Thyroid gland (tissue), 4 donors: Measurements from ENCODE around the gene IL31RA.

ENCODE experiments used
- POLR2A ChIP-seq, 2 donors: fragments of 450-650 bp; IDR thresholded peaks; one replicate each; pipeline ENCODE4 v1.6.1; 2017; ENCODE audit warnings: antibody characterized with exemption in 2 of 2, mild to moderate bottlenecking in 2 of 2, moderate library complexity in 1 of 2
- TF ChIP-seq, protein P1 (sequence below), 6 experiments: fragments of 200-600 bp in 3 of 6; fragments of 450-650 bp in 3 of 6; sonication (generic) in 3 of 6; IDR thresholded peaks; one replicate each; pipeline ENCODE4 v1.5.1; 2016 to 2019; ENCODE audit warnings: antibody characterized with exemption in 6 of 6, mild to moderate bottlenecking in 2 of 6, inconsistent platforms in 1 of 6, moderate library complexity in 1 of 6

DNA sequence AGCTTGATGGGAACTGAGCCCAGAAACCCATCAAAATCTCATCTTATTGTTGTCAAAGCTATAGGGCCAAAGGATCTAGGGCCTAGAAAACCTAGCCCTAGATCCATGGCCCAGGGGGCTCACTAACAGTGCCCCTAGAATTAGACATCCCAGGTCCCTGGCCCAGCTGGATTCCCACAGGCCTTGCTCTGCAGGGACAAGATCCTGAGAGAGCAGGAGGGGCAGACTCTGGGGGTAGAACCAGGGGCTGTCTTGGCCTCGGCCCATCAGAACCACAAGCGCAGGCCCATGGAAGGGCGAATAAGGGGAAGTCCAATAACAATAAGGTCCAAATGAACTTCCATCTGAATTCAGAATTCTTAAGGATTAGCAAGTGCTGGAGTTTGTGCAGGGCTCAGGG is 74.0 kb downstream of the IL31RA start:
- no peak for TF ChIP-seq POLR2A (IDR thresholded peaks at IDR 0.05)
- TF ChIP-seq, protein P1, sequence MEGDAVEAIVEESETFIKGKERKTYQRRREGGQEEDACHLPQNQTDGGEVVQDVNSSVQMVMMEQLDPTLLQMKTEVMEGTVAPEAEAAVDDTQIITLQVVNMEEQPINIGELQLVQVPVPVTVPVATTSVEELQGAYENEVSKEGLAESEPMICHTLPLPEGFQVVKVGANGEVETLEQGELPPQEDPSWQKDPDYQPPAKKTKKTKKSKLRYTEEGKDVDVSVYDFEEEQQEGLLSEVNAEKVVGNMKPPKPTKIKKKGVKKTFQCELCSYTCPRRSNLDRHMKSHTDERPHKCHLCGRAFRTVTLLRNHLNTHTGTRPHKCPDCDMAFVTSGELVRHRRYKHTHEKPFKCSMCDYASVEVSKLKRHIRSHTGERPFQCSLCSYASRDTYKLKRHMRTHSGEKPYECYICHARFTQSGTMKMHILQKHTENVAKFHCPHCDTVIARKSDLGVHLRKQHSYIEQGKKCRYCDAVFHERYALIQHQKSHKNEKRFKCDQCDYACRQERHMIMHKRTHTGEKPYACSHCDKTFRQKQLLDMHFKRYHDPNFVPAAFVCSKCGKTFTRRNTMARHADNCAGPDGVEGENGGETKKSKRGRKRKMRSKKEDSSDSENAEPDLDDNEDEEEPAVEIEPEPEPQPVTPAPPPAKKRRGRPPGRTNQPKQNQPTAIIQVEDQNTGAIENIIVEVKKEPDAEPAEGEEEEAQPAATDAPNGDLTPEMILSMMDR (IDR thresholded peaks at IDR 0.05): no peak
